ENCODE data around the gene TMEM43.

GRCh38 chr3:14183015-14183577 lies 58.2 kb downstream of the TMEM43 start:
- no peak for TF ChIP-seq CTCF (IDR thresholded peaks at IDR 0.05; ENCODE audit: poor library complexity)
- no peak for TF ChIP-seq EZH2 (IDR thresholded peaks at IDR 0.05; ENCODE audit: borderline replicate concordance)

All from hepatocyte (in vitro differentiated cells).